SU-DHL-6 (cell line): ENCODE data around the gene TERB1.
A peak's percentile ranks its signal among the peaks of the same experiment; 100 is the strongest.

Source experiments
- H2AFZ ChIP-seq: fragments of 200-600 bp; sonication (generic); 2 replicates; pipeline ENCODE4 v1.6.1; 2014; ENCODE audit warnings: low read depth, mild to moderate bottlenecking, moderate library complexity, mixed read lengths, antibody characterized with exemption, low read length; ENCODE audit not compliant: severe bottlenecking
- H3F3A ChIP-seq: fragments of 200-600 bp; shearing (Covaris generic); 2 replicates; pipeline ENCODE4 v1.6.0; 2016; ENCODE audit warnings: antibody characterized with exemption, mild to moderate bottlenecking; ENCODE audit not compliant: insufficient read depth
- H3K27ac ChIP-seq: fragments of 200-600 bp; sonication (generic); 2 replicates; pipeline ENCODE4 v1.5.1; 2016; ENCODE audit warnings: low read depth, mild to moderate bottlenecking, low read length, moderate library complexity, mixed read lengths
- H3K27me3 ChIP-seq: fragments of 200-600 bp; sonication (generic), shearing (Covaris generic); 2 replicates; pipeline ENCODE4 v1.6.0; 2014; ENCODE audit warnings: mild to moderate bottlenecking, low read length
- H3K36me3 ChIP-seq: fragments of 200-600 bp; sonication (generic); 2 replicates; pipeline ENCODE4 v1.6.1; 2014; ENCODE audit warnings: mild to moderate bottlenecking, low read length, mixed read lengths
- H3K4me2 ChIP-seq: fragments of 300-600, 200-600 bp; shearing (Covaris generic), sonication (generic); 2 replicates; pipeline ENCODE4 v1.6.0; 2014; ENCODE audit warnings: low read length, low read depth, mild to moderate bottlenecking; ENCODE audit not compliant: poor library complexity, severe bottlenecking
- H3K4me3 ChIP-seq: fragments of 200-600 bp; sonication (generic); 2 replicates; pipeline ENCODE4 v1.5.1; 2014; ENCODE audit warnings: antibody characterized with exemption, low read length, mild to moderate bottlenecking, mixed read lengths; ENCODE audit not compliant: insufficient read depth, poor library complexity, severe bottlenecking
- H3K79me2 ChIP-seq: fragments of 200-600 bp; sonication (generic); 2 replicates; pipeline ENCODE4 v1.6.1; 2014; ENCODE audit warnings: mild to moderate bottlenecking, low read length, moderate library complexity; ENCODE audit not compliant: insufficient read depth
- H3K9ac ChIP-seq: fragments of 200-600 bp; sonication (generic); 2 replicates; pipeline ENCODE4 v1.7.0; 2014; ENCODE audit warnings: mild to moderate bottlenecking, low read length
- H3K9me2 ChIP-seq: fragments of 200-600 bp; sonication (generic); replicated peaks from 2 replicates; pipeline ENCODE4 v1.6.1; 2014; ENCODE audit warnings: low read length; ENCODE audit not compliant: insufficient read depth
- H3K9me3 ChIP-seq: fragments of 200-600 bp; sonication (generic); 2 replicates; pipeline ENCODE4 v1.6.1; 2014; ENCODE audit warnings: low read length, mixed read lengths; ENCODE audit not compliant: insufficient read depth
- H4K20me1 ChIP-seq: fragments of 200-600 bp; sonication (generic); 2 replicates; pipeline ENCODE4 v1.6.1; 2014; ENCODE audit warnings: low read depth, mild to moderate bottlenecking, antibody characterized with exemption, low read length, moderate library complexity, mixed read lengths
- CTCF ChIP-seq: fragments of 200-600 bp; sonication (generic); IDR thresholded peaks from one replicate; pipeline ENCODE4 v1.5.1; 2017; ENCODE audit warnings: antibody characterized with exemption, mild to moderate bottlenecking, low read length, moderate library complexity; ENCODE audit not compliant: insufficient read depth, poor library complexity, severe bottlenecking
- EZH2phosphoT487 ChIP-seq: fragments of 200-600 bp; sonication (generic), shearing (Covaris generic); conservative IDR thresholded peaks from 2 replicates; pipeline ENCODE4 v1.6.1; 2018; ENCODE audit warnings: mild to moderate bottlenecking, antibody characterized with exemption, low read length, moderate library complexity, mixed read lengths

TERB1 gene

GRCh38 chr16:66752379-66752778, 49.0 kb downstream of the TERB1 start:
- Histone ChIP-seq H3K9ac (peak overlapping the region; percentile 98; the same call in 1 of the 2 replicates), H3K27me3 (no peaks in the 10 kb centered on the region), H3K36me3 (peaks cover 8% of the 10 kb centered on the region; the same call in 1 of the 2 replicates), H3K4me2 (peak overlapping the region; percentile 82), H3K4me3 (no peak overlapping the region), H3K9me2 (no peaks in the 10 kb centered on the region), H2AFZ (peak overlapping the region; percentile 84), H3K79me2 (peaks cover 37% of the 10 kb centered on the region), H3K27ac (no peak overlapping the region), H4K20me1 (no peaks in the 10 kb centered on the region), H3K9me3 (no peaks in the 10 kb centered on the region), H3F3A (no peaks in the 10 kb centered on the region)
- TF ChIP-seq CTCF: no peak
- TF ChIP-seq EZH2phosphoT487: no peak

GRCh38 chr16:66751992-66752322, 49.4 kb downstream of the TERB1 start:
- peak overlapping the region; percentile 84 for H2AFZ ChIP-seq
- H3K79me2 ChIP-seq: peaks cover 37% of the 10 kb centered on the region
- H3K4me2 ChIP-seq: peak overlapping the region; percentile 82
- H3K9me2 ChIP-seq: no peaks in the 10 kb centered on the region
- H3K9me3 ChIP-seq: no peaks in the 10 kb centered on the region
- H3K9ac ChIP-seq: peak overlapping the region; percentile 98
- H3K36me3 ChIP-seq: peaks cover 8% of the 10 kb centered on the region; the same call in 1 of the 2 replicates
- H3F3A ChIP-seq: no peaks in the 10 kb centered on the region
- no peak for TF ChIP-seq EZH2phosphoT487
- no peak for TF ChIP-seq CTCF
- H4K20me1 ChIP-seq: no peaks in the 10 kb centered on the region
- H3K27ac ChIP-seq: no peak overlapping the region
- H3K4me3 ChIP-seq: peak overlapping the region; percentile 88
- no peaks in the 10 kb centered on the region for H3K27me3 ChIP-seq

- Histone ChIP-seq H3K9me2 (no peaks in the 10 kb centered on the region), H3K36me3 (peaks cover 8% of the 10 kb centered on the region; the same call in 1 of the 2 replicates), H3K4me2 (peak within 1 kb of the TSS; percentile 82), H3K27me3 (no peaks in the 10 kb centered on the region), H3F3A (no peaks in the 10 kb centered on the region), H3K27ac (peak within 1 kb of the TSS; percentile 67; the same call in 1 of the 2 replicates), H4K20me1 (no peaks in the 10 kb centered on the region), H3K9ac (peak within 1 kb of the TSS; percentile 98), H2AFZ (peak within 1 kb of the TSS; percentile 90), H3K79me2 (peaks cover 40% of the 10 kb centered on the region), H3K4me3 (peak within 1 kb of the TSS; percentile 88), H3K9me3 (no peaks in the 10 kb centered on the region)
- TF ChIP-seq EZH2phosphoT487: no peak
- peak; percentile 56 for TF ChIP-seq CTCF
These were observed 49.9 kb downstream of the TERB1 start, which contains the start of gene DYNC1LI2 for GRCh38 chr16:66751303-66751991. Gene DYNC1LI2, minus strand, starts transcription at chr16:66751609. Its CDS starts 18 bp downstream, at chr16:66751591.
